ENCODE measurements around the gene RPH3AL.

The RPH3AL gene

GRCh38 chr17:269616-270514 is 82.7 kb downstream of the RPH3AL start:
- H2BK120ac ChIP-seq (ENCODE audit: insufficient read depth, low read length, poor library complexity): no peak overlapping the region
- H3K79me2 ChIP-seq (ENCODE audit: control insufficient read depth, insufficient read depth, low read length, poor library complexity): no peaks in the 10 kb centered on the region
- no peak overlapping the region for H3K23ac ChIP-seq (ENCODE audit: low read length)
- H3K4ac ChIP-seq (ENCODE audit: low read depth, low read length): no peak overlapping the region
- no peak overlapping the region for H2BK12ac ChIP-seq (ENCODE audit: low read length)
- no peak overlapping the region for H3K27ac ChIP-seq (ENCODE audit: low read depth, low read length)
- H3K4me2 ChIP-seq (ENCODE audit: low read length): no peak overlapping the region
- no peak overlapping the region for H4K8ac ChIP-seq (ENCODE audit: low read depth, low read length)
- H3K18ac ChIP-seq (ENCODE audit: low read length): no peak overlapping the region
- no peak overlapping the region for H4K12ac ChIP-seq (ENCODE audit: low read depth, low read length)
- H3K9ac ChIP-seq (ENCODE audit: low read length): peak overlapping the region; percentile 58
- no peak for DNase-seq
- H4K91ac ChIP-seq (ENCODE audit: low read depth, low read length): no peak overlapping the region
- H3K79me1 ChIP-seq (ENCODE audit: low read length): no peaks in the 10 kb centered on the region
- H3K4me3 ChIP-seq (ENCODE audit: low read depth, low read length): no peak overlapping the region
- no peaks in the 10 kb centered on the region for H3K36me3 ChIP-seq (ENCODE audit: control insufficient read depth in 1 of 2, insufficient read depth in 2 of 2, low read length in 2 of 2)
- no peak overlapping the region for H2BK5ac ChIP-seq (ENCODE audit: low read depth, low read length, poor library complexity)
- H2AK5ac ChIP-seq (ENCODE audit: low read length): no peak overlapping the region
- H3K9me3 ChIP-seq (ENCODE audit: insufficient read depth, low read depth, low read length): no peaks in the 10 kb centered on the region
- no peaks in the 10 kb centered on the region for H3K27me3 ChIP-seq (ENCODE audit: insufficient read depth, low read length)
- H2AFZ ChIP-seq (ENCODE audit: insufficient read depth, low read length, poor library complexity): no peak overlapping the region
- H3K4me1 ChIP-seq (ENCODE audit: control insufficient read depth in 1 of 2, insufficient read depth in 2 of 2, low read length in 2 of 2): no peaks in the 10 kb centered on the region
- WGBS (ENCODE audit: extremely low coverage, insufficient coverage, insufficient read length): no CpG with 5 or more reads among the region's 27 CpGs
- H3K14ac ChIP-seq (ENCODE audit: low read length): no peak overlapping the region

- Histone ChIP-seq H3K4ac (ENCODE audit: low read depth, low read length) (no peak overlapping the region), H2AK5ac (ENCODE audit: low read length) (no peak overlapping the region), H3K18ac (ENCODE audit: low read length) (no peak overlapping the region), H3K79me2 (ENCODE audit: control insufficient read depth, insufficient read depth, low read length, poor library complexity) (no peaks in the 10 kb centered on the region), H3K27me3 (ENCODE audit: insufficient read depth, low read length) (no peaks in the 10 kb centered on the region), H3K14ac (ENCODE audit: low read length) (no peak overlapping the region), H3K36me3 (ENCODE audit: control insufficient read depth in 1 of 2, insufficient read depth in 2 of 2, low read length in 2 of 2) (no peaks in the 10 kb centered on the region), H4K91ac (ENCODE audit: low read depth, low read length) (no peak overlapping the region), H4K8ac (ENCODE audit: low read depth, low read length) (no peak overlapping the region), H3K4me1 (ENCODE audit: control insufficient read depth in 1 of 2, insufficient read depth in 2 of 2, low read length in 2 of 2) (no peaks in the 10 kb centered on the region), H3K4me2 (ENCODE audit: low read length) (no peak overlapping the region), H2AFZ (ENCODE audit: insufficient read depth, low read length, poor library complexity) (no peak overlapping the region), H3K9me3 (ENCODE audit: insufficient read depth, low read depth, low read length) (peaks cover 2% of the 10 kb centered on the region), H3K23ac (ENCODE audit: low read length) (no peak overlapping the region), H2BK120ac (ENCODE audit: insufficient read depth, low read length, poor library complexity) (no peak overlapping the region), H3K27ac (ENCODE audit: low read depth, low read length) (no peak overlapping the region), H3K4me3 (ENCODE audit: low read depth, low read length) (no peak overlapping the region), H2BK12ac (ENCODE audit: low read length) (no peak overlapping the region), H4K12ac (ENCODE audit: low read depth, low read length) (no peak overlapping the region), H3K9ac (ENCODE audit: low read length) (no peak overlapping the region), H3K79me1 (ENCODE audit: low read length) (no peaks in the 10 kb centered on the region), H2BK5ac (ENCODE audit: low read depth, low read length, poor library complexity) (no peak overlapping the region)
- DNase-seq: no peak
- WGBS (ENCODE audit: extremely low coverage, insufficient coverage, insufficient read length): no CpG with 5 or more reads among the region's 31 CpGs
Observed at GRCh38 chr17:266701-267667, 85.6 kb downstream of the RPH3AL start.

DNA sequence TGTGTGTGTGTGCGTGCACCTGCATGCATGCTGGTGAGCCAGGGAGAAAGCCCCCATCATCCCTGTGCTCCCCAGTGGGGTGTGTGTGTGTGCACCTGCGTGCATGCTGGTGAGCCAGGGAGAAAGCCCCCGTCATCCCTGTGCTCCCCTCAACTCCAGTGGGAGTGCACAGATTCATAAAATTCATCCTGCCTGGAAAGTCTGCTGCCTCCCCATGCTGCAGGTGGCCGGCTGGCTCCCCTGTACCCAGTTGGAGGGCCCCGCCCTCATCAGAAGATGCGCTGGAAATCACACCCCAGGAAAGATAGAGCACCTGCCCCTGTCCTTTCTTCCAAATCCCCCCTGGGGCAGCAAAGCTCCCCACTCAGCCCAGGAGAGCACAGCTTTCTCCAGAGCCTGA is 86.4 kb downstream of the RPH3AL start:
- Histone ChIP-seq H2AFZ (ENCODE audit: insufficient read depth, low read length, poor library complexity) (no peak overlapping the region), H3K9me3 (ENCODE audit: insufficient read depth, low read depth, low read length) (peaks cover 3% of the 10 kb centered on the region), H3K79me1 (ENCODE audit: low read length) (no peaks in the 10 kb centered on the region), H3K4ac (ENCODE audit: low read depth, low read length) (no peak overlapping the region), H4K12ac (ENCODE audit: low read depth, low read length) (no peak overlapping the region), H2BK120ac (ENCODE audit: insufficient read depth, low read length, poor library complexity) (no peak overlapping the region), H3K27me3 (ENCODE audit: insufficient read depth, low read length) (no peaks in the 10 kb centered on the region), H4K8ac (ENCODE audit: low read depth, low read length) (no peak overlapping the region), H3K4me2 (ENCODE audit: low read length) (no peak overlapping the region), H4K91ac (ENCODE audit: low read depth, low read length) (no peak overlapping the region), H2BK5ac (ENCODE audit: low read depth, low read length, poor library complexity) (no peak overlapping the region), H3K14ac (ENCODE audit: low read length) (no peak overlapping the region), H3K23ac (ENCODE audit: low read length) (no peak overlapping the region), H3K27ac (ENCODE audit: low read depth, low read length) (no peak overlapping the region), H3K4me1 (ENCODE audit: control insufficient read depth in 1 of 2, insufficient read depth in 2 of 2, low read length in 2 of 2) (no peaks in the 10 kb centered on the region), H2BK12ac (ENCODE audit: low read length) (no peak overlapping the region), H3K9ac (ENCODE audit: low read length) (no peak overlapping the region), H3K79me2 (ENCODE audit: control insufficient read depth, insufficient read depth, low read length, poor library complexity) (no peaks in the 10 kb centered on the region), H3K4me3 (ENCODE audit: low read depth, low read length) (no peak overlapping the region), H3K36me3 (ENCODE audit: control insufficient read depth in 1 of 2, insufficient read depth in 2 of 2, low read length in 2 of 2) (no peaks in the 10 kb centered on the region), H2AK5ac (ENCODE audit: low read length) (no peak overlapping the region), H3K18ac (ENCODE audit: low read length) (no peak overlapping the region)
- no peak for DNase-seq
- WGBS (ENCODE audit: extremely low coverage, insufficient coverage, insufficient read length): no CpG with 5 or more reads among the region's 6 CpGs

DNA sequence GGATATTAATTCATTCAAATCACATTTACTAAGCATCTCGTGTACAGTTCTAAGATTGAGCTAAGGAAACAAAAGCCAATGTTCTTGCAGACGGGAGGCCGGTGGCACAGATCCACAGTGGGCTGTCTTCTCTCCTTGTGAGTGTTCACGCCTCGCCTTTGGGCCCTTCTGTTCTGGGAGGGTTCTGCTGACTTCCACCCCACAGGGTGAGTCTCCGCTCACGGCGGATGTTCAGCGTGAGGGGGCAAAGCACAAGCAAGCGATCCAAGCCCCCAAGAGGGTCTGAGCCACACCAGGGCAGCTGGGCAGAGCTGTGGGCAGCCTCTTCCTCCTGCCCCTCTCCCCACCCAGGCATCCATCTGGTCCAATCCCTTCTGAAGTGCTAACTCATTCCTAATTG is 86.9 kb downstream of the RPH3AL start:
- no peak overlapping the region for H2AFZ ChIP-seq (ENCODE audit: insufficient read depth, low read length, poor library complexity)
- H2BK120ac ChIP-seq (ENCODE audit: insufficient read depth, low read length, poor library complexity): no peak overlapping the region
- no peak for DNase-seq
- H3K27me3 ChIP-seq (ENCODE audit: insufficient read depth, low read length): no peaks in the 10 kb centered on the region
- H3K36me3 ChIP-seq (ENCODE audit: control insufficient read depth in 1 of 2, insufficient read depth in 2 of 2, low read length in 2 of 2): no peaks in the 10 kb centered on the region
- H2AK5ac ChIP-seq (ENCODE audit: low read length): no peak overlapping the region
- H4K12ac ChIP-seq (ENCODE audit: low read depth, low read length): no peak overlapping the region
- H3K18ac ChIP-seq (ENCODE audit: low read length): no peak overlapping the region
- no peak overlapping the region for H3K4me3 ChIP-seq (ENCODE audit: low read depth, low read length)
- H2BK12ac ChIP-seq (ENCODE audit: low read length): no peak overlapping the region
- H4K91ac ChIP-seq (ENCODE audit: low read depth, low read length): no peak overlapping the region
- H3K27ac ChIP-seq (ENCODE audit: low read depth, low read length): no peak overlapping the region
- whole genome bisulfite sequencing (ENCODE audit: extremely low coverage, insufficient coverage, insufficient read length): no CpG with 5 or more reads among the region's 10 CpGs
- no peaks in the 10 kb centered on the region for H3K79me1 ChIP-seq (ENCODE audit: low read length)
- H3K4me1 ChIP-seq (ENCODE audit: control insufficient read depth in 1 of 2, insufficient read depth in 2 of 2, low read length in 2 of 2): no peaks in the 10 kb centered on the region
- H2BK5ac ChIP-seq (ENCODE audit: low read depth, low read length, poor library complexity): no peak overlapping the region
- no peak overlapping the region for H3K14ac ChIP-seq (ENCODE audit: low read length)
- H4K8ac ChIP-seq (ENCODE audit: low read depth, low read length): no peak overlapping the region
- no peak overlapping the region for H3K4me2 ChIP-seq (ENCODE audit: low read length)
- H3K4ac ChIP-seq (ENCODE audit: low read depth, low read length): no peak overlapping the region
- peaks cover 4% of the 10 kb centered on the region for H3K9me3 ChIP-seq (ENCODE audit: insufficient read depth, low read depth, low read length)
- no peaks in the 10 kb centered on the region for H3K79me2 ChIP-seq (ENCODE audit: control insufficient read depth, insufficient read depth, low read length, poor library complexity)
- no peak overlapping the region for H3K23ac ChIP-seq (ENCODE audit: low read length)
- H3K9ac ChIP-seq (ENCODE audit: low read length): no peak overlapping the region

Measured in trophoblast cell (in vitro differentiated cells and primary cell).